Naive B cell (primary cell): Measurements from ENCODE around the gene SUCLG2. TPM values are rescaled to one million over a fixed set of nuclear protein-coding genes. Genes with fewer than 3 reads are reported as not detected.

Experiments used
- ATAC-seq, 2 donors: fragments of 150-1000 bp; cut with Tn5 transposase; 2 replicates each; pipeline ENCODE4 v1.10.0; 2021; ENCODE audit warnings: low read depth in 2 of 2, mild to moderate bottlenecking in 2 of 2, moderate library complexity in 2 of 2
- DNase-seq: peaks from one replicate; pipeline ENCODE4 v3.0.0; 2022
- H3K27ac Mint-ChIP-seq, 6 donors: one replicate each; pipeline ENCODE4 v1.8.0; 2020 to 2022; ENCODE audit warnings: mild to moderate bottlenecking in 6 of 6, mixed read lengths in 6 of 6, moderate library complexity in 5 of 6, inconsistent platforms in 2 of 6
- H3K27me3 Mint-ChIP-seq, 3 donors: one replicate each; pipeline ENCODE4 v1.8.0; 2021 to 2022; ENCODE audit warnings: mixed read lengths in 3 of 3, mild to moderate bottlenecking in 1 of 3
- H3K36me3 Mint-ChIP-seq, 2 donors: one replicate each; pipeline ENCODE4 v1.8.0; 2020 to 2022; ENCODE audit warnings: mixed read lengths in 2 of 2, inconsistent platforms in 1 of 2, mild to moderate bottlenecking in 1 of 2
- H3K4me1 Mint-ChIP-seq, 3 donors: one replicate each; pipeline ENCODE4 v1.8.0; 2020 to 2022; ENCODE audit warnings: mixed read lengths in 3 of 3, inconsistent platforms in 1 of 3, mild to moderate bottlenecking in 1 of 3, moderate library complexity in 1 of 3
- H3K4me3 Mint-ChIP-seq, 8 donors: one replicate each; pipeline ENCODE4 v1.8.0; 2020 to 2022; ENCODE audit warnings: mild to moderate bottlenecking in 8 of 8, mixed read lengths in 8 of 8, moderate library complexity in 8 of 8, inconsistent platforms in 2 of 8
- H3K9me3 Mint-ChIP-seq, 7 donors: one replicate each; pipeline ENCODE4 v1.8.0; 2020 to 2022; ENCODE audit warnings: mixed read lengths in 7 of 7, mild to moderate bottlenecking in 5 of 7, inconsistent platforms in 2 of 7, moderate library complexity in 1 of 7
- polyA plus RNA-seq, 6 donors: library from polyadenylated mRNA; unstranded; fragments of 300-500 nt; fragmentation: Illumina TruSeq; gene quantifications; one replicate each; pipeline ENCODE4 v1.2.3, GENCODE V29; 2021; ENCODE audit warnings: low read depth in 6 of 6

The SUCLG2 gene
- polyA plus RNA-seq, 6 donors from 2014 or later, result 49.5 to 94.4 (median 57.9) TPM

GRCh38 chr3:67470207-67470606, 184.2 kb downstream of the SUCLG2 start:
- ATAC-seq (no peak), DNase-seq (no peak)
- Mint-ChIP-seq H3K36me3 (peaks cover 27 to 30% of the 10 kb centered on the region in 2 donors), H3K9me3 (peaks cover 0 to 3% (median 0%) of the 10 kb centered on the region in 7 donors), H3K4me3 (no peak overlapping the region), H3K27me3 (no peaks in the 10 kb centered on the region), H3K4me1 (peaks cover 0 to 15% (median 0%) of the 10 kb centered on the region in 3 donors), H3K27ac (no peak overlapping the region)

GRCh38 chr3:67468511-67468910, 185.9 kb downstream of the SUCLG2 start:
- Mint-ChIP-seq H3K4me3 (no peak overlapping the region), H3K36me3 (peaks cover 30 to 38% of the 10 kb centered on the region in 2 donors), H3K27me3 (no peaks in the 10 kb centered on the region), H3K9me3 (peaks cover 0 to 3% (median 0%) of the 10 kb centered on the region in 7 donors), H3K27ac (peak overlapping the region in 4 of 6 donors; percentile 9 to 49 (median 44)), H3K4me1 (peaks cover 0 to 16% (median 0%) of the 10 kb centered on the region in 3 donors)
- no peak for ATAC-seq
- no peak for DNase-seq

GRCh38 chr3:67463656-67464055, 190.8 kb downstream of the SUCLG2 start:
- ATAC-seq, result no peak

GRCh38 chr3:67462187-67462586, 192.2 kb downstream of the SUCLG2 start:
- ATAC-seq (no peak), DNase-seq (no peak)
- Mint-ChIP-seq H3K4me1 (peaks cover 3 to 5% (median 3%) of the 10 kb centered on the region in 3 donors), H3K36me3 (peaks cover 0 to 36% of the 10 kb centered on the region in 2 donors), H3K27ac (peak overlapping the region in 1 of 6 donors; percentile 61), H3K4me3 (no peak overlapping the region), H3K27me3 (no peaks in the 10 kb centered on the region), H3K9me3 (peaks cover 0 to 3% (median 0%) of the 10 kb centered on the region in 7 donors)

More at GRCh38 chr3:67463656-67464055, 190.8 kb downstream of the SUCLG2 start:
- H3K4me1 Mint-ChIP-seq, result peaks cover 0 to 12% (median 3%) of the 10 kb centered on the region in 3 donors
- peaks cover 13 to 45% of the 10 kb centered on the region in 2 donors for H3K36me3 Mint-ChIP-seq
- peak overlapping the region in 1 of 6 donors; percentile 63 for H3K27ac Mint-ChIP-seq
- peaks cover 0 to 3% (median 0%) of the 10 kb centered on the region in 7 donors for H3K9me3 Mint-ChIP-seq
- DNase-seq, result no peak
- no peaks in the 10 kb centered on the region for H3K27me3 Mint-ChIP-seq
- no peak overlapping the region for H3K4me3 Mint-ChIP-seq

- Mint-ChIP-seq H3K4me3 (no peak overlapping the region), H3K27me3 (no peaks in the 10 kb centered on the region), H3K27ac (peak overlapping the region in 1 of 6 donors; percentile 70), H3K36me3 (peaks cover 0 to 36% of the 10 kb centered on the region in 2 donors), H3K4me1 (peaks cover 3 to 5% (median 3%) of the 10 kb centered on the region in 3 donors), H3K9me3 (peaks cover 0 to 3% (median 0%) of the 10 kb centered on the region in 7 donors)
- no peak for ATAC-seq
- no peak for DNase-seq
These were observed 192.7 kb downstream of the SUCLG2 start for GRCh38 chr3:67461667-67462142.

GRCh38 chr3:67460841-67461510, 193.4 kb downstream of the SUCLG2 start:
- H3K27ac Mint-ChIP-seq, result peak overlapping the region in 1 of 6 donors; percentile 31
- ATAC-seq, result no peak
- DNase-seq, result no peak
- no peaks in the 10 kb centered on the region for H3K27me3 Mint-ChIP-seq
- no peak overlapping the region for H3K4me3 Mint-ChIP-seq
- peaks cover 3 to 5% (median 3%) of the 10 kb centered on the region in 3 donors for H3K4me1 Mint-ChIP-seq
- peaks cover 0 to 28% of the 10 kb centered on the region in 2 donors for H3K36me3 Mint-ChIP-seq
- peaks cover 0 to 3% (median 0%) of the 10 kb centered on the region in 7 donors for H3K9me3 Mint-ChIP-seq

GRCh38 chr3:67459796-67460195, 194.6 kb downstream of the SUCLG2 start:
- peaks cover 0 to 5% (median 3%) of the 10 kb centered on the region in 3 donors for H3K4me1 Mint-ChIP-seq
- H3K27me3 Mint-ChIP-seq, result no peaks in the 10 kb centered on the region
- peaks cover 0 to 34% of the 10 kb centered on the region in 2 donors for H3K36me3 Mint-ChIP-seq
- no peaks in the 10 kb centered on the region for H3K9me3 Mint-ChIP-seq
- ATAC-seq, result no peak
- no peak overlapping the region for H3K27ac Mint-ChIP-seq
- no peak for DNase-seq
- H3K4me3 Mint-ChIP-seq, result no peak overlapping the region

- H3K27ac Mint-ChIP-seq, result no peak overlapping the region
- H3K4me3 Mint-ChIP-seq, result no peak overlapping the region
- H3K9me3 Mint-ChIP-seq, result no peaks in the 10 kb centered on the region
- ATAC-seq (no peak), DNase-seq (no peak)
- peaks cover 0 to 5% (median 3%) of the 10 kb centered on the region in 3 donors for H3K4me1 Mint-ChIP-seq
- H3K27me3 Mint-ChIP-seq, result no peaks in the 10 kb centered on the region
- H3K36me3 Mint-ChIP-seq, result peaks cover 0 to 26% of the 10 kb centered on the region in 2 donors
These were observed 195.4 kb downstream of the SUCLG2 start for GRCh38 chr3:67458896-67459530.

GRCh38 chr3:67458408-67458807, 196.0 kb downstream of the SUCLG2 start:
- Mint-ChIP-seq H3K36me3 (peaks cover 0 to 21% of the 10 kb centered on the region in 2 donors), H3K4me3 (no peak overlapping the region), H3K27ac (peak overlapping the region in 2 of 6 donors; percentile 15 to 59), H3K4me1 (peaks cover 0 to 5% (median 3%) of the 10 kb centered on the region in 3 donors), H3K27me3 (no peaks in the 10 kb centered on the region), H3K9me3 (no peaks in the 10 kb centered on the region)
- DNase-seq, result no peak
- no peak for ATAC-seq

- no peak for ATAC-seq
- Mint-ChIP-seq H3K9me3 (no peaks in the 10 kb centered on the region), H3K27me3 (no peaks in the 10 kb centered on the region), H3K4me3 (no peak overlapping the region), H3K36me3 (peaks cover 0 to 12% of the 10 kb centered on the region in 2 donors), H3K4me1 (peaks cover 5 to 13% (median 6%) of the 10 kb centered on the region in 3 donors), H3K27ac (peak overlapping the region in 1 of 6 donors; percentile 37)
- DNase-seq, result no peak
These were observed 200.8 kb downstream of the SUCLG2 start for GRCh38 chr3:67453628-67454027.

GRCh38 chr3:67450153-67450552, 204.3 kb downstream of the SUCLG2 start:
- Mint-ChIP-seq H3K27me3 (no peaks in the 10 kb centered on the region), H3K27ac (peak overlapping the region in 1 of 6 donors; percentile 60)

GRCh38 chr3:67447393-67447792, 207.0 kb downstream of the SUCLG2 start:
- Mint-ChIP-seq H3K4me1 (peaks cover 5 to 12% (median 6%) of the 10 kb centered on the region in 3 donors), H3K36me3 (peaks cover 0 to 14% of the 10 kb centered on the region in 2 donors), H3K27me3 (no peaks in the 10 kb centered on the region), H3K27ac (no peak overlapping the region), H3K4me3 (no peak overlapping the region), H3K9me3 (peaks cover 0 to 8% (median 3%) of the 10 kb centered on the region in 7 donors)
- DNase-seq (no peak), ATAC-seq (no peak)

More at GRCh38 chr3:67450153-67450552, 204.3 kb downstream of the SUCLG2 start:
- DNase-seq (no peak), ATAC-seq (no peak)
- Mint-ChIP-seq H3K4me1 (peaks cover 5 to 8% (median 6%) of the 10 kb centered on the region in 3 donors), H3K9me3 (no peaks in the 10 kb centered on the region), H3K4me3 (no peak overlapping the region), H3K36me3 (peaks cover 0 to 7% of the 10 kb centered on the region in 2 donors)

- H3K9me3 Mint-ChIP-seq, result peaks cover 0 to 20% (median 10%) of the 10 kb centered on the region in 7 donors
- H3K4me1 Mint-ChIP-seq, result peaks cover 18 to 32% (median 22%) of the 10 kb centered on the region in 3 donors
- H3K36me3 Mint-ChIP-seq, result peaks cover 2 to 36% of the 10 kb centered on the region in 2 donors
- no peak for ATAC-seq
- no peaks in the 10 kb centered on the region for H3K27me3 Mint-ChIP-seq
- no peak for DNase-seq
- no peak overlapping the region for H3K4me3 Mint-ChIP-seq
- H3K27ac Mint-ChIP-seq, result no peak overlapping the region
These were observed 216.6 kb downstream of the SUCLG2 start for GRCh38 chr3:67437789-67438188.
